ENCODE data around the gene C7orf57.

Gene C7orf57

DNA sequence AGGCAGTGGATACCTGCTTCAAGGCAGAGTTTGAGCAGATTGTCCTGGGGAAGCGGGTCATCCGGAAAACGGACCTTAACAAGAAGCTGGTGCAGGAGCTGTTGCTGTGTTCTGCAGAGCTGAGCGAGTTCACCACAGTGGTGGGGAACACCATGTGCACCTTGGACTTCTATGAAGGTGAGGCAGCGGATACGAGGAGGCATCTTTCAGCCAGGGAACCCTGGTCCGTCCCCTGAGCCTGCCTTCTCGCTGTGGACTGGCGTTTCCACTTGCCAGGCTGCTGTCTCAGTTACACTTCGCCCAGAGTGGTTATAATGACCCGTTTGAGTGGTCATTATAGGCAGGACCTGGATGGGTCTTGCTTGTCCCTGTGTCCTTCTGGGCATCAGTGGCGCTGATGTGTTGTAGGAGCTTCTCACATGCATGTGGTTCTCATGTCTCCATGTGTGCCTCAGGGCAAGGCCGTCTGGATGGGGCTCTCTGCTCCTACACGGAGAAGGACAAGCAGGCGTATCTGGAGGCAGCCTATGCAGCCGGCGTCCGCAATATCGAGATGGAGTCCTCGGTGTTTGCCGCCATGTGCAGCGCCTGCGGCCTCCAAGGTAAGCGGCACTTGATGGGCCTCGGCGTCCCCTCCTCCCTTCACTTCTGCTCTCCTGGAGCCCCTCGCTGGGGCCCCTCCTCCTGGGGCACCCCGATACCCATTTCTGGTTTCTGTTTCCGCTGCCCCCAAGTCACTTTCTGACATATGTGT, 71.7 kb downstream of the C7orf57 start:
- Histone ChIP-seq H3K9me3 (ENCODE audit: control insufficient read depth, low read length) (no peaks in the 10 kb centered on the region), H3K4me1 (ENCODE audit: control insufficient read depth, insufficient read depth, low read length, poor library complexity, severe bottlenecking) (peaks cover 9% of the 10 kb centered on the region), H3K36me3 (ENCODE audit: control insufficient read depth, insufficient read depth, low read length) (peaks cover 68% of the 10 kb centered on the region), H3K27ac (ENCODE audit: insufficient read depth, low read length, poor library complexity, severe bottlenecking) (no peak overlapping the region), H3K4me3 (ENCODE audit: insufficient read depth, low read depth, low read length, poor library complexity, severe bottlenecking) (no peak overlapping the region), H3K27me3 (replicated peaks; ENCODE audit: control insufficient read depth, insufficient read depth, low read length, poor library complexity, severe bottlenecking) (no peaks in the 10 kb centered on the region)
- no peak for DNase-seq

DNA sequence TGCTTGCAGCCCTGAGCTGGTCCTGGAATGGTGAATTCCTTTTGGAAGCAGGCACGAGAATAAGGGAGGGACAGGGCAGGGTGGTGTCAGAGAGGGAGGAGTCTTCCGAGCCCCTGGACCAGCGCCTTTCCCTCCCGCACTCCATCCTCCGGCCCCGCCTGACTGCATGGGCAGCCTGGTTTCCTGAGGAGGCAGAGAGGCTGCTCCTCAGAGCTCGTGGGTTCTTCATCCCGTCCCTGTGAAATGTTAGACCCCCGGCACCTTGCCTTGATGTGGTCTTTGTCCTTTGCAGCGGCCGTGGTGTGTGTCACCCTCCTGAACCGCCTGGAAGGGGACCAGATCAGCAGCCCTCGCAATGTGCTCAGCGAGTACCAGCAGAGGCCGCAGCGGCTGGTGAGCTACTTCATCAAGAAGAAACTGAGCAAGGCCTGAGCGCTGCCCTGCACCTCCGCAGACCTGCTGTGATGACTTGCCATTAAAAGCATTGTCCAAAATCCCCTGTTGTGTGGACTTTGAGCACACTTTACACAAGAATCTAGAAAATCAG, 72.7 kb downstream of the C7orf57 start:
- H3K36me3 ChIP-seq (ENCODE audit: control insufficient read depth, insufficient read depth, low read length) = peaks cover 59% of the 10 kb centered on the region

DNA sequence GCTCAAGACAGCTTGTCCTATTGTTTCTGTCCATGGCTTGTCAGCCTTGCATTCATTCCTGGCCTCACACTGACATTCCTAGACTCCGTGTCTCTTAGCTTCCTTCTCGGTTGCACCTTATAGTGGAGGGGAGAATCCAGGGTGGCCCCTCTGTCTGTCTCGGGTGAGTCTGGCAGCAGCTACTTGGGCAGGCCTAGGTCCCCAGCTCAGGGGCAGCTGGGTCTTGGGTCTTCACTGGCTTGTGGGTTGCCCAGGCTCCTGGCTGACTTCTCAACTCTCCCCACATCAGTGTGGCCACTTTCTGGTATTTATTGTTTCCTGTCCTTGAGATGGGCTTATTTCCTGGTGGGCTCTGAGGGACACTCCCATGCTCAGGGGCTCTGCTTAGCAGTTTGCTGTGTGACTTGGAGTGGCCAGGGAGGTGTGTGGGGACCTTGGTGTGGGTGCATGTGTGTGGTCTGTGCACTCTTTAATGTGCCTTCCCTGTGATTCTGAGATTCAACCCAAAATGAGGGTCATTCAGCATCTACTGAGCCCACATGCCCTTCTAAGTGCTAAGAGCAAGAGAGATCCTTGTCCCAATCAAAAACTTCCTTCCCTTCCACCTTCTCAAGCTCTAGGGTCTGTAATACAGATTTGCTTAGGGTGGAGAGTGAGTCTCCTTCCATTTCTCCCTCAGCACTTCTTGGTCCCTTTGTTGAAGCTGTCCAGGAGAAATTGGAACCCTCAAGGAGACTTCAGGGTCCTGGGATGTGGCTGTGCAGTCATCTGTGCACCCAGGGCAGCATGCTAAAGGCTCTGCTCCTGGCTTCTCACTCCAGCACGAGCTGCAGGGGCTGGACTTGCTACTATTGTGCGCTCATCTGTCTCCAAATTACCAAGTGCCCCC, 73.9 kb downstream of the C7orf57 start:
- Histone ChIP-seq H3K27me3 (replicated peaks; ENCODE audit: control insufficient read depth, insufficient read depth, low read length, poor library complexity, severe bottlenecking) (no peaks in the 10 kb centered on the region), H3K27ac (ENCODE audit: insufficient read depth, low read length, poor library complexity, severe bottlenecking) (peak overlapping the region; percentile 3), H3K4me3 (ENCODE audit: insufficient read depth, low read depth, low read length, poor library complexity, severe bottlenecking) (no peak overlapping the region), H3K4me1 (ENCODE audit: control insufficient read depth, insufficient read depth, low read length, poor library complexity, severe bottlenecking) (peaks cover 9% of the 10 kb centered on the region), H3K9me3 (ENCODE audit: control insufficient read depth, low read length) (no peaks in the 10 kb centered on the region), H3K36me3 (ENCODE audit: control insufficient read depth, insufficient read depth, low read length) (peaks cover 49% of the 10 kb centered on the region)
- DNase-seq = no peak

More for the DNA sequence above, 72.7 kb downstream of the C7orf57 start:
- H3K4me3 ChIP-seq (ENCODE audit: insufficient read depth, low read depth, low read length, poor library complexity, severe bottlenecking) = no peak overlapping the region
- peaks cover 9% of the 10 kb centered on the region for H3K4me1 ChIP-seq (ENCODE audit: control insufficient read depth, insufficient read depth, low read length, poor library complexity, severe bottlenecking)
- no peaks in the 10 kb centered on the region for H3K27me3 ChIP-seq (replicated peaks; ENCODE audit: control insufficient read depth, insufficient read depth, low read length, poor library complexity, severe bottlenecking)
- no peaks in the 10 kb centered on the region for H3K9me3 ChIP-seq (ENCODE audit: control insufficient read depth, low read length)
- H3K27ac ChIP-seq (ENCODE audit: insufficient read depth, low read length, poor library complexity, severe bottlenecking) = no peak overlapping the region
- DNase-seq = no peak

DNA sequence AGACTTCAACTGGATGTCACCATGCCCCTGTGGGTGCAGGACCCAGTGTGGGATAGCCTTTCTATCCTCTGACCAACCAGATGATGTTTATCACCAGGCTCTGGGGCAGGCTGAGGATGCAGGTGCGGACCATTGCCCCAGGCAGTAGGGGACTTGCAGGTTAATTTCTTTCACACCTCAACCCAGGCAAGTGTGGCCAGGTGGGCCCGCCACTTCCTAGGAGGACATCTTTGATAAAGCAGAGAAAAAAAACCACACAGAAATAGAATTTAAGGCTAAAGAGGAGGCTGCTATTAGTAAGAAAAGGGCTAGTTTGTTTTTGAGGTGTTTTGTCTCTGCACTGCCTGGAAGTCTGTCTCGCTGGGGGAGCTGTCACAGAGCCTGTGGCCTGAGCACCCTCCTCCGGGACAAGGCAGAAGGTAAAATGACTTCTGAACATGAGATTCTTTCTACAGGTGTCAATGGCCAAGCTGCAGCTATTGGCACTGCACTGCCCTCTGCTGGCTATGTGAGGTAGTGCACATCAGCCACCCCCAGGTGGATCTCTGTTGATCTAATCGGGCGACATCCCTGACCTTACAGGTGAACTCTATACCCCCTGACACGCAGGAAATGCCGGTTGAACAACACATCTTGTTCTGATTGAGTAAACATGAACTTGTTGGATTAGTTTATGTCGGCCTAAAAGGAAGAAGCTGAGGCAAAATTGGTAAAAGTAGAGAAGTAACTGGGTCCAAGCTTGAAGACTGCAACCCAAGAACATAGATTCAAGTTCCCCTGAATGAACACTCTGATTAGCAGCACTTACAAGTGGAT, 74.7 kb downstream of the C7orf57 start:
- Histone ChIP-seq H3K4me1 (ENCODE audit: control insufficient read depth, insufficient read depth, low read length, poor library complexity, severe bottlenecking) (peaks cover 9% of the 10 kb centered on the region), H3K27me3 (replicated peaks; ENCODE audit: control insufficient read depth, insufficient read depth, low read length, poor library complexity, severe bottlenecking) (no peaks in the 10 kb centered on the region), H3K4me3 (ENCODE audit: insufficient read depth, low read depth, low read length, poor library complexity, severe bottlenecking) (no peak overlapping the region), H3K36me3 (ENCODE audit: control insufficient read depth, insufficient read depth, low read length) (peaks cover 40% of the 10 kb centered on the region), H3K27ac (ENCODE audit: insufficient read depth, low read length, poor library complexity, severe bottlenecking) (no peak overlapping the region), H3K9me3 (ENCODE audit: control insufficient read depth, low read length) (no peaks in the 10 kb centered on the region)
- DNase-seq = peak; percentile 73 to 81 (median 78)

DNA sequence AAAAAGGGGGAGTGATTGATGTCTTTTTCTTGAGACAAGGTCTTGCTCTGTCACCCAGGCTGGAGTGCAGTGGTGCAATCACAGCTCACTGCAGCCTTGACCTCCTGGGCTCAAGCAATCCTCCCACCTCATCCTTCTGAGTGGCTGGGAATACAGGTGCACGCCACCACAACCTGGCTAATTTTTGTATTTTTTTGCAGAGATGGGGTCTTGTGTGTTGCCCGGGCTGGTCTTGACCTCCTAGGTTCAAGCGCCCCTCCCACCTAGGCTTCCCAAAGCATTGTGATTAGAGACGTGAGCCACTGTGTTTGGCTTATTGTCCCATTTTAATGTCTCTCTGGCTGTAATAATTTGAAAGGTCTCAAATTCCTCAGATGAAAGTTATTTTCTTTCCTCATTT, 75.5 kb downstream of the C7orf57 start:
- H3K9me3 ChIP-seq (ENCODE audit: control insufficient read depth, low read length) = no peaks in the 10 kb centered on the region
- H3K27ac ChIP-seq (ENCODE audit: insufficient read depth, low read length, poor library complexity, severe bottlenecking) = no peak overlapping the region
- H3K27me3 ChIP-seq (replicated peaks; ENCODE audit: control insufficient read depth, insufficient read depth, low read length, poor library complexity, severe bottlenecking) = no peaks in the 10 kb centered on the region
- peaks cover 32% of the 10 kb centered on the region for H3K36me3 ChIP-seq (ENCODE audit: control insufficient read depth, insufficient read depth, low read length)
- H3K4me1 ChIP-seq (ENCODE audit: control insufficient read depth, insufficient read depth, low read length, poor library complexity, severe bottlenecking) = peaks cover 9% of the 10 kb centered on the region
- H3K4me3 ChIP-seq (ENCODE audit: insufficient read depth, low read depth, low read length, poor library complexity, severe bottlenecking) = no peak overlapping the region
- no peak for DNase-seq
